Upper lobe of right lung (tissue), 1 donor: Measurements from ENCODE around the gene ASB4. TPM values are rescaled to one million over a fixed set of nuclear protein-coding genes. Genes with fewer than 3 reads are reported as not detected.

Source experiments
- ATAC-seq: fragments of 200-7000 bp; cut with Tn5 transposase; one replicate; pipeline ENCODE4 v1.9.1; 2020; ENCODE audit warnings: mild to moderate bottlenecking, moderate library complexity
- DNase-seq: peaks from one replicate; pipeline ENCODE4 v3.0.0-alpha.2; 2020
- H3K27ac ChIP-seq: fragments of 200-600 bp; one replicate; pipeline ENCODE4 v1.8.0; 2022
- H3K27me3 ChIP-seq: fragments of 200-600 bp; one replicate; pipeline ENCODE4 v1.8.0; 2022; ENCODE audit warnings: mild to moderate bottlenecking
- H3K36me3 ChIP-seq: fragments of 200-600 bp; one replicate; pipeline ENCODE4 v1.8.0; 2022
- H3K4me1 ChIP-seq: fragments of 200-600 bp; one replicate; pipeline ENCODE4 v1.8.0; 2022
- H3K4me3 ChIP-seq: fragments of 200-600 bp; one replicate; pipeline ENCODE4 v1.8.0; 2022; ENCODE audit warnings: mild to moderate bottlenecking
- H3K9me3 ChIP-seq: fragments of 200-600 bp; one replicate; pipeline ENCODE4 v1.8.0; 2022
- CTCF ChIP-seq: fragments of 200-600 bp; IDR thresholded peaks from one replicate; pipeline ENCODE4 v1.8.0; 2022; ENCODE audit warnings: antibody characterized with exemption
- intact Hi-C: fragments of 100-400 bp; cut with DNase I; formaldehyde crosslinking; loops from one replicate; pipeline ENCODE4 v1.11.0; 2022
- total RNA-seq: library from RNA; stranded (reverse); fragmentation: NEBNext Ultra II Directional; extraction: Animal tissue kit (Norgen Biotek cat#: 25700); gene quantifications from one replicate; pipeline ENCODE4 v1.2.1, GENCODE V29; 2021
- donor health status: DM: no; HTN: yes; CAD: no; lungs with severe emphysema.

ASB4 gene
- total RNA-seq, 1 donor from 2014 or later: 0.49 TPM

GRCh38 chr7:95525503-95525902, 39.8 kb downstream of the ASB4 start:
- no peak for TF ChIP-seq CTCF
- H3K9me3 ChIP-seq: no peaks in the 10 kb centered on the region
- no peaks in the 10 kb centered on the region for H3K36me3 ChIP-seq
- no peak overlapping the region for H3K27ac ChIP-seq
- H3K4me3 ChIP-seq: no peak overlapping the region
- no peak for DNase-seq
- ATAC-seq: no peak
- no peaks in the 10 kb centered on the region for H3K27me3 ChIP-seq
- no peaks in the 10 kb centered on the region for H3K4me1 ChIP-seq
- intact Hi-C loops: loop anchor here (5.0 kb wide), 1 partner anchor 162 kb away; no protein-coding TSS in a partner anchor

GRCh38 chr7:95526128-95526738, 40.5 kb downstream of the ASB4 start:
- no peaks in the 10 kb centered on the region for H3K27me3 ChIP-seq
- no peak for TF ChIP-seq CTCF
- no peak for ATAC-seq

DNA sequence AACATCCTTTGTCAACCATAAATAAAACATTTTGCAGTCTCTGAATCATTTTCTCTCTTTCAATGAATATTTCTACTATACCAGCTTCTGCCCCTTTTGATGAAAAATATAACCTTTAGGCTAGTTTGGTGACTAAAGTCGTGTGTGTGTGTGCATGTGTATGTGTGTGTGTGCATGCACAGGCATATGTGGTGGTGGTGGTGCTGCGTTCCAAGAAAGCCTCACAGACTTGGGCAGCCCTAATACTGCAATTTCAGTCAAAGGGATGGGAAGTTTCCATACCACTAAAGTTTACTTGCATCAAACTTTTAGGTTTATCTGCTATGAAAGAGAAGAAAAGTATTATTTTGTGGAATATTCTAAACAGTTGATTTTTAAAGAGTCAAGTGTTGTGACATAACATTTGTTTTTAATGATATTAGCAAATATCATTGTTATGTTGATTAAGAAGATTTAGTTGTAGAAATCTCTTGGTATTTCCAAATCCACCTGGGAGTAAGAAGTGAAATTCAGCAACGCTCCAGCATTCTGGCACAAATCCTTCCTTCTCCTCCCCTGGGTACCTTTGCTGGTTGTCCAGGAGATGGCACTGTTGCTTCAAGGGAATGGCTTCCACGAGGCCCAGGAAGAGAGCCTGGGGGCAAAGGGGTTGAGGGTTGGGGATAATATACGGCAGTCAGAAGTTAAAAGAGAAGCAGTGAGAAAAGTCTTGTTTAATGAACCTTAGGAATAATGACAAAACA, 41.5 kb downstream of the ASB4 start:
- Histone ChIP-seq H3K4me3 (no peak overlapping the region), H3K36me3 (no peaks in the 10 kb centered on the region), H3K27ac (no peak overlapping the region), H3K9me3 (no peaks in the 10 kb centered on the region), H3K27me3 (no peaks in the 10 kb centered on the region), H3K4me1 (no peaks in the 10 kb centered on the region)
- peak; percentile 92 for ATAC-seq
- no peak for DNase-seq
- TF ChIP-seq CTCF: peak; percentile 93
- intact Hi-C loops: loop anchor here (5.0 kb wide), 1 partner anchor 160 kb away; no protein-coding TSS in a partner anchor

More at GRCh38 chr7:95526128-95526738, 40.5 kb downstream of the ASB4 start:
- no peak for DNase-seq
- Histone ChIP-seq H3K9me3 (no peaks in the 10 kb centered on the region), H3K36me3 (no peaks in the 10 kb centered on the region), H3K27ac (no peak overlapping the region), H3K4me3 (no peak overlapping the region), H3K4me1 (no peaks in the 10 kb centered on the region)
- intact Hi-C loops: loop anchor here (5.0 kb wide), 1 partner anchor 161 kb away; no protein-coding TSS in a partner anchor

GRCh38 chr7:95527776-95528250, 42.1 kb downstream of the ASB4 start:
- Histone ChIP-seq H3K27ac (no peak overlapping the region), H3K27me3 (no peaks in the 10 kb centered on the region), H3K9me3 (no peaks in the 10 kb centered on the region), H3K4me3 (no peak overlapping the region), H3K4me1 (no peaks in the 10 kb centered on the region), H3K36me3 (no peaks in the 10 kb centered on the region)
- DNase-seq: no peak
- no peak for TF ChIP-seq CTCF
- intact Hi-C loops: loop anchor here (5.0 kb wide), 1 partner anchor 159 kb away; no protein-coding TSS in a partner anchor
- ATAC-seq: peak; percentile 33

DNA sequence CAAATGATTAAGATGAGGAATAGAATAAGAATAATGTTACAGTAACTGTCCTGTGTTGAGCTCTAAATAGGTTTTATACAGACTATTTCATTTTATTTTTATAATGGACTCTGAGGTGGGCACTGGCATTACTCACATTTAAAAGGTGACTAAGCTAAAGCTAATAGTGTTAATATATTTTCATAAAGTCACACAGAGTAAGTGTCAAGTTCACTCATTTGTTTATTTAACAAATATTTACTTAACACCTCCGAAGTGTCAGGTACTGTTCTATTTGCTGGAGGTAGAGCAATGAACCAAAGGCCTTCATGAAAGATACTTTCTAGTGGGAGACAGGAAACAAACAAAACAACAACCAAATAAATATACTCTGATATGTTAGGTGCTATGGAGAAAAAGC, 44.0 kb downstream of the ASB4 start:
- no peaks in the 10 kb centered on the region for H3K36me3 ChIP-seq
- H3K4me3 ChIP-seq: no peak overlapping the region
- no peaks in the 10 kb centered on the region for H3K27me3 ChIP-seq
- no peak for TF ChIP-seq CTCF
- H3K27ac ChIP-seq: no peak overlapping the region
- DNase-seq (no peak), ATAC-seq (no peak)
- H3K9me3 ChIP-seq: no peaks in the 10 kb centered on the region
- intact Hi-C loops: loop anchor here (5.0 kb wide), 1 partner anchor 158 kb away; no protein-coding TSS in a partner anchor
- H3K4me1 ChIP-seq: no peaks in the 10 kb centered on the region
